Measurements from ENCODE around the gene JSRP1. TPM values are rescaled to one million over a fixed set of nuclear protein-coding genes. Genes with fewer than 3 reads are reported as not detected.
A peak's percentile ranks its signal among the peaks of the same experiment; 100 is the strongest.
"Not testable (repeated sequence)": the region's sequence is repeated elsewhere in the genome, so short reads cannot be mapped to it uniquely, and the experiment has no call there.

The JSRP1 gene
- total RNA-seq, 1 donor, result not detected

DNA sequence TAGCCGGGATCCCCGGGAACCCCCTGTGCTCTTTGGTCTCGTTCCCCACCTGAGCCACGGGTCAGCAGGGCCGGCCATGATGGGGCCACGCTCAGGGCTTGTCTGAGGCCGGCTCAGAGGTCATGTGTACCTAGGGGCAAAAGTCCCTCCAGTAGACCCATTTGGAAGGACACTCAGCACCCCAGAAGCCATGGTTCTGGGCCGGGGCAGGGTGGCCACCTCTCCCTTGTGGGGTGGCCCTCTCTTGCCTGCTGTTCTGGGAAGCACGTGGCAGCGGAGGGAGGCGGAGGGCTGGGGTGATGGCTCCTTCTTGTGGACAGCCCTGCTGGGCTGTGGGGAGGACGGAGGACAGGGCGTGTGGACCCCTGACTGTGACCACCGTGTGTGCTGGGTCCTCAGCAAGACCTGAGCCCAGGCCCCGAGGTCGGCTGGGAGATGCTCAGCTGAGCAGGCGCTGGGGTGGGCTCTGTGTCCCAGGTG is 32.2 kb upstream of the JSRP1 start:
- no peaks in the 10 kb centered on the region for H3K9me3 ChIP-seq (ENCODE audit: low read depth, low read length)
- H3K27me3 ChIP-seq (ENCODE audit: insufficient read depth, low read length), result no peaks in the 10 kb centered on the region
- H3K4me3 ChIP-seq (ENCODE audit: low read length), result no peak overlapping the region
- peaks cover 64% of the 10 kb centered on the region for H3K4me1 ChIP-seq (ENCODE audit: insufficient read depth, low read length)

DNA sequence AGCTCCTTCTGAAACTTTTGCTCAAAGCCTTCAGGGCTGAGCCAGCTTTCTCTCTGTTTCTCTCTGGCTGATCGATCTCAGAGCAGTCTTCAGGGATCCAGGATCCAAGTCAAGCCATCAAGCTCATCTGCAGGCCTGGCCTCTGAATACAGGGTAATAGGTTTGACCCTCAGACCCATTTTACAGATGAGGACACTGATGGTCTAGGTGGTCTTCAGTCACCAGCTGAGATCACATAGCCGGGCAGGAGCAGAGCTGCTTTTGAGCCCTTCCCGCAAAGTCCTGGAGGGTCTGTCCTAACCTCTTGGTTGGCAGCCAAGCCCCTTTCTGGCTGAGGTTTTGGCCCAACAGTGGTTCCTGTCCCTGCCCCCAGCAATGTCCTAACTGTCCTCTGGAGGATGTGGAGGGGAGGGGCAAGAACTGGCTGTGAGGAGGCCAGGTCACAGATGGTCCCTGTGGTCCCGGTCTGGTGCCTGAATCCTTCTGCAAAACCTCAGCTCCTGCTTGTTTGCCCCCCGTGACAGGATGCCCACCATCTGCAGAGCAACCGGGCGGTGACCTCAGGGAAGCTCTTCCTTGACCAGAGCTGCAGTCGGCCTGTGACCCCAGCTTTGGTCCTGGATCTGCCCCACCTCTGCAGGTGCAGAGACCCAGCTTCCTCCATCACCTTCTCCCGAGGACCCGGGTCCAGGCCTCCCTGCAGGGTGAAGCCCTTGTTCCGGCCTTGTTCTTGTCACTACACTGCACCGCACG is 31.5 kb upstream of the JSRP1 start:
- H3K4me1 ChIP-seq (ENCODE audit: insufficient read depth, low read length), result peaks cover 67% of the 10 kb centered on the region
- H3K4me3 ChIP-seq (ENCODE audit: low read length), result no peak overlapping the region
- H3K9me3 ChIP-seq (ENCODE audit: low read depth, low read length), result no peaks in the 10 kb centered on the region
- no peaks in the 10 kb centered on the region for H3K27me3 ChIP-seq (ENCODE audit: insufficient read depth, low read length)

GRCh38 chr19:2286402-2287140 is 30.4 kb upstream of the JSRP1 start:
- Histone ChIP-seq H3K4me3 (ENCODE audit: low read length) (no peak overlapping the region), H3K27me3 (ENCODE audit: insufficient read depth, low read length) (no peaks in the 10 kb centered on the region), H3K9me3 (ENCODE audit: low read depth, low read length) (no peaks in the 10 kb centered on the region), H3K4me1 (ENCODE audit: insufficient read depth, low read length) (peaks cover 67% of the 10 kb centered on the region)

GRCh38 chr19:2283835-2284507 is 27.8 kb upstream of the JSRP1 start:
- Histone ChIP-seq H3K4me1 (ENCODE audit: insufficient read depth, low read length) (peaks cover 64% of the 10 kb centered on the region), H3K4me3 (ENCODE audit: low read length) (no peak overlapping the region), H3K27me3 (ENCODE audit: insufficient read depth, low read length) (no peaks in the 10 kb centered on the region), H3K9me3 (ENCODE audit: low read depth, low read length) (no peaks in the 10 kb centered on the region)

DNA sequence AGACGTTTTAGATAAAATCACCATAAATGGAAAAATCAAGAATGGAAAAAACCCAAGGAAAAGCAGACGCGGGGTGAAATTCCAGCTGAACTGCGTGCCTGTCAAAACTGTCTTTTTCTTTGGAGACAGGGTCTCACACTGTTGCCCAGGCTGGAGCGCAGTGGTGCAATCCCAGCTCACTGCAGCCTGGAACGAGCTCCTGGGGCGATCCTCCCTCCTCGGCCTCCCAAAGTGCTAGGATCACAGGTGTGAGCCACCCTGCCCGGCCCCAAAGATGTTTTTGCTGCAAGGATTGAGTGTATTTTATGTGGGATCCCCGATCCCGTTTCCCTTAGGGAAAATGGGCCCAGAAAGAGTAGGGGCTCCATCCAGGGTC is 26.6 kb upstream of the JSRP1 start:
- Histone ChIP-seq H3K4me1 (ENCODE audit: insufficient read depth, low read length) (peaks cover 53% of the 10 kb centered on the region), H3K4me3 (ENCODE audit: low read length) (peak overlapping the region; percentile 43)

DNA sequence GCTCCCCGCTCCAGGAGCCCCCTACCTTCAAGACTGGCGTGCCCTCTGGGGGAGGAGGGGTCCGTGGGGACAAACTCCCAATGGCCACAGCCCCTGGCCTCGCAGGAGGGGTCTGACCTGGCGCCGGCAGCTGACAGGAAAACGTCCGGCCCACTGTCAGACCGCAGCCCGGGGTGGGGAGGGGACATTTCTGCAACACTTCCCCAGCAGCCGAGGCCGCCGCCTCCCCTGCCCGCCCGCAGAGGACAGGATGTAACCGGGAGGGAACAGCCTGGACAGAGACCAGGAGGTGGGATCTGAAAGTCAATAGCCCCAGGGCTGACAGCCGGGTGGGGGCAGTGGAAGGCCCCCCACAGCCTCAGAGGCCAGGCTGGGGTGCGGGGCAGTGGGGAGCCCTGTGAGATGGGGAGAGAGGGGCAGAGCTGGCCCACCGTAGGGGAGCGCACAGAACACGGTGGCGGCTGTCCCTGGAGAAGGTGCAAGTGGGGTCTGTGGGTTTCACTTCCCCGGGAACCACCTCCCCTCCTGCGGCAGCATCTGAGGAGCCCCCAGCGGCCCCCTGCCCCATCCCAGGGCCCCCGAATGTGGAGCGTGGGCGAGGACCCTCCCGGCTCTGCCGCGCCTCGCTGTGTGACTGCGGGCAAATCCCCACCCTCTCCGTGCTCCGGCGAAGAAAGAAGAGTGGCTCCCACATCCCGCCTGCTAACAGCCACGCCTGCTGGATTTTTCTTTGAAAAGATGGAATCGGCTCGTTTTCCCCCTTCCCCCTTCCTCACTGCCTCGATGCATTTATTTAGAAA is 26.0 kb upstream of the JSRP1 start, which contains the start of gene PEAK3:
Gene PEAK3, minus strand, starts transcription at position 114 of the 800 bp plus-strand sequence. CDS start 1,244 bp downstream, outside the sequence.
- Histone ChIP-seq H3K4me3 (ENCODE audit: low read length) (peak within 1 kb of the TSS; percentile 43), H3K4me1 (ENCODE audit: insufficient read depth, low read length) (peaks cover 47% of the 10 kb centered on the region), H3K9me3 (ENCODE audit: low read depth, low read length) (no peaks in the 10 kb centered on the region), H3K27me3 (ENCODE audit: insufficient read depth, low read length) (no peaks in the 10 kb centered on the region)

More for the DNA sequence above, 26.6 kb upstream of the JSRP1 start:
- H3K9me3 ChIP-seq (ENCODE audit: low read depth, low read length), result no peaks in the 10 kb centered on the region
- no peaks in the 10 kb centered on the region for H3K27me3 ChIP-seq (ENCODE audit: insufficient read depth, low read length)

DNA sequence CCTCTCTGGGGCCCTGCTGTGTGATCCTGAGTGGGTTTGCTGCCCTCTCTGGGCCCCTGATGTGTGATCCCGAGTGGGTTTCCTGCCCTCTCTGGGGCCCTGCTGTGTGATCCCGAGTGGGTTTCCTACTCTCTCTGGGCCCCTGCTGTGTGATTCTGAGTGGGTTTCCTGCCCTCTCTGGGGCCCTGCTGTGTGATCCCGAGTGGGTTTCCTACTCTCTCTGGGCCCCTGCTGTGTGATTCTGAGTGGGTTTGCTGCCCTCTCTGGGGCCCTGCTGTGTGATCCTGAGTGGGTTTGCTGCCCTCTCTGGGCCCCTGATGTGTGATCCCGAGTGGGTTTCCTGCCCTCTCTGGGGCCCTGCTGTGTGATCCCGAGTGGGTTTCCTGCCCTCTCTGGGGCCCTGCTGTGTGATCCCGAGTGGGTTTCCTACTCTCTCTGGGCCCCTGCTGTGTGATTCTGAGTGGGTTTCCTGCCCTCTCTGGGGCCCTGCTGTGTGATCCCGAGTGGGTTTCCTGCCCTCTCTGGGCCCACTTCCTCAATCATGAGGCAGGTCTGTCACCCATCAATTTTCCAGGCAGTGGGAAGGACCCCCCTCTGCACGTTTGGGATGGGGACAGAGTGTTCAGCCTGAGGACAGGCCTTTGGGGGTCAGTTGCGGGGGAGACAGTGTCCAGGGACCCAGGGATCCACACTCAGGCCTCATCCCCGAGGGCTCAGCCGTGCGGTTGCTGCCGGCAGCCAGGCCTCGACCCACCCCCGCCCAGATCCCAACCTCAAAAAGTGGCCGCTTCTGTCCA is 25.2 kb upstream of the JSRP1 start:
- Histone ChIP-seq H3K4me3 (ENCODE audit: low read length) (peak overlapping the region; percentile 43), H3K4me1 (ENCODE audit: insufficient read depth, low read length) (peaks cover 40% of the 10 kb centered on the region)
- H3K9me3 ChIP-seq (ENCODE audit: low read depth, low read length); H3K27me3 ChIP-seq (ENCODE audit: insufficient read depth, low read length): not testable (repeated sequence)

DNA sequence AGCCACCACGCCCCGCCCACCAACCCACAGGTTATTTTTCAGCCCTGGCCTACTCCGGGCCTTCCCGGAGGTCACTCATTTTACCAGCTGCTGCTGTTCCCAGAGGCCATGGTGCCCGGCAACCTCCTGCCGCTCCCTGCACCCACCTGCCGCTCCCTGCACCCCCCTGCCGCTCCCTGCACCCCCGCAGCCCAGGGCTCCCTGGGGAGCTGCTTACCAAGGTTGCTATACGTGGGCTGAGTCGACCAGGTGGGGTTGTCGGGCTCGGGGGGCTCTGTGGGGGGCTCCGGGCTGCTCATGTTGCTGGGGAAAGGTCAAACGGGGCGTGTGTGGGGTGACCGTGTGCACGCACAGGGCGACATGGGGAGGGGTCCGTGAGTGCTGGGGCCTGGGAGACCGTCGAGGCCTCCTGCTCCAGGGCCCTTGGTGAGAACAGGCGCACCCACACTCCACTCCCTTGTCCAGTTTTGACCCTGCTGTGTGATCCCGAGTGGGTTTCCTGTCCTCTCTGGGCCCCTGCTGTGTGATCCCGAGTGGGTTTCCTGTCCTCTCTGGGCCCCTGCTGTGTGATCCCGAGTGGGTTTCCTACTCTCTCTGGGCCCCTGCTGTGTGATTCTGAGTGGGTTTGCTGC is 24.5 kb upstream of the JSRP1 start:
- Histone ChIP-seq H3K4me1 (ENCODE audit: insufficient read depth, low read length) (peaks cover 39% of the 10 kb centered on the region), H3K4me3 (ENCODE audit: low read length) (no peak overlapping the region), H3K27me3 (ENCODE audit: insufficient read depth, low read length) (no peaks in the 10 kb centered on the region), H3K9me3 (ENCODE audit: low read depth, low read length) (no peaks in the 10 kb centered on the region)

DNA sequence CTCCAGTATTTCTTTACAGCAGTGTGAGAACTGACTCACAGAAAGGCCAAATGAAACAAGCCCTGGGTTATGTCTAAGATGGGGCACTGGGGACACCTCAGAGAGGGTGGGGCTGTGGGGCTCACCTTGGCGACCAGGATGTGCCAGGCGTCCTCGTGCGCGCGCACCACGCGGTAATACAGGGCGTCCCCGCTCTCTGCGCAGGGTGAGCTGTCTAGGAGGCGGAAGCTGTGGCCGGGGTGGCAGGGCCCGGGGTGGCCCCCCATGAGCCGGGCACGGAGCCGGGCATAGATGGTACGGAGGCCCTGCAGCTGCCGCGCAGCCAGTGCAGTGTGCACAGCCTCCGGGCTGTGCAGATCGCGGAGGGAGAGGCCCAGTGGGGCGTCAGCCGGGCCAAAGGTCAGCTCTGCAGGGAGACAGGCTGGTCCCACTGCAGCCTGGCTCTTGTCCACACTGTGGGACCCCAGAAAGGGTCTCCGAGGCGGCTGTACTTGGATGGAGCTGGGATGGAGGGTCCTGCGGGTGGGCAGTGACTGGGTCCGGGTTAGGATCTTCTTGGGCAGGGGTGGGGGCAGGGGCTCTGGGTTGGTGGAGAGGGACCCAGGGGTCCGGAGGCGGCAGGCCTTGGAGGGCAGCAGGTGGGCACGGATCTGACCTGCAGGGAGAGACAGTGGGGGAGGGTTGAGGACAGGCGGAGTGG is 22.4 kb upstream of the JSRP1 start:
- Histone ChIP-seq H3K4me3 (ENCODE audit: low read length) (no peak overlapping the region), H3K27me3 (ENCODE audit: insufficient read depth, low read length) (no peaks in the 10 kb centered on the region), H3K9me3 (ENCODE audit: low read depth, low read length) (no peaks in the 10 kb centered on the region), H3K4me1 (ENCODE audit: insufficient read depth, low read length) (peaks cover 52% of the 10 kb centered on the region)

DNA sequence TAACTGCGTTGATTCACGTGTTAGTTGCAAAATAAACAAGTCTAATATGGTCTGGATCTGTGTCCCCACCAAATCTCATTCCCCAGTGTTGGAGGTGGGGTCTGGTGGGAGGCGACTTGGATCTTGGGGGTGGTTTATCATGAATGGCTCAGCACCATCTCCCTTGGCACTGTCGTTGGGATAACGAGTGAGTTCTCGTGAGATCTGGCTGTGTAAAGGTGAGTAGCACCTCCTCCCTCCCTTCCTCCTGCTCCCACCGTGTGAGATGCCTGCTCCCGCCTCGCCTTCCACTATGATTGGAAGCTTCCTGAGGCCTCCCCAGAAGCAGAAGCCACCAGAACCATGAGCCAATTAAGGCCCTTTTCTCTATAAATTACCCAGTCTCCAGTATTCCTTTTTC is 20.9 kb upstream of the JSRP1 start:
- peaks cover 54% of the 10 kb centered on the region for H3K4me1 ChIP-seq (ENCODE audit: insufficient read depth, low read length)
- H3K27me3 ChIP-seq (ENCODE audit: insufficient read depth, low read length), result no peaks in the 10 kb centered on the region
- H3K4me3 ChIP-seq (ENCODE audit: low read length), result no peak overlapping the region
- H3K9me3 ChIP-seq (ENCODE audit: low read depth, low read length), result no peaks in the 10 kb centered on the region

GRCh38 chr19:2276429-2276986 is 20.3 kb upstream of the JSRP1 start:
- Histone ChIP-seq H3K27me3 (ENCODE audit: insufficient read depth, low read length) (no peaks in the 10 kb centered on the region), H3K4me1 (ENCODE audit: insufficient read depth, low read length) (peaks cover 54% of the 10 kb centered on the region), H3K4me3 (ENCODE audit: low read length) (no peak overlapping the region), H3K9me3 (ENCODE audit: low read depth, low read length) (no peaks in the 10 kb centered on the region)

DNA sequence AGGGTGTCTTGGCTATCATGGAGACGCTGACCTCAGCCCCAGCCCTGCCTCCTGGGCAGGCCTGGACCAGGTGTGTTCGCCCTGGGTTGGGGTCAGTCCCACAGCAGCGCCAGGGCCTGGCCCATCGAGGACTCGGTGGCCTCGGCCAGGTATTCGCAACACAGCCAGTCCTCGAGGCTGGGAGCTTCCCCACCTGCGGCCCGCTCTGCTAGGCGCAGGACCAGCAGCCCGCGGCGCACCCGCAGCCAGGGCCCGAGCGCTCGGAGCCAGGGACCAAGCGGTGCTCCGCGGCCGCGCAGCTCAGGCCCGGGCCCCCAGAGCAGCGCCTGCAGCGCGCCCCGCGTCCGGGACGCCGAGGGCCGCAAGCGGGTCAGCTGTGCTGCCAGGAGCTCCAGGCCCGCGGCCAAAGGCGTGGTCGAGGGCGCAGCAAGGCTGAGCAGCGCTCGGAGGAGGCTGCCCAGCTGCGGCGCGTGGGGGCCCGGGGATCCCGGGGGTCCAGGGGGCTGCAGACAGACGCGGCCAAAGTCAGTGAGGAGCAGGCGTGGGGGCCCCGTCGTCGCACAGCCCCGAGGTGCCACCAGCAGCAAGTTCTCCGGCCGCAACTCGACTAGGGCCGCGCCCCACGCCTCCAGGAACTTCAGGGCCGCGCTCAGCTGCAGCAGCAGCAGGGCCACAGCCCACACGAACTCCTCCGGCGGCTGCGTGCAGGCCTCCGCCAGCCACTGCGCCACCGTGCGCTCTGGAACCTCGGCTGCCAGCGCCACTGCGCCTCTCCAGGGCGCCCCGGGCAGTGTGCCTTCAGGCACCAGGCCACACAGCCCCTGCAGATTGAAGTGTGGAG is 19.6 kb upstream of the JSRP1 start:
- no peak overlapping the region for H3K4me3 ChIP-seq (ENCODE audit: low read length)
- H3K9me3 ChIP-seq (ENCODE audit: low read depth, low read length), result no peaks in the 10 kb centered on the region
- H3K27me3 ChIP-seq (ENCODE audit: insufficient read depth, low read length), result no peaks in the 10 kb centered on the region
- peaks cover 54% of the 10 kb centered on the region for H3K4me1 ChIP-seq (ENCODE audit: insufficient read depth, low read length)

Measured in mononuclear cell (primary cell).